Hematopoietic multipotent progenitor cell (in vitro differentiated cells): Measurements from ENCODE around the gene CAMSAP2. TPM values are rescaled to one million over a fixed set of nuclear protein-coding genes. Genes with fewer than 3 reads are reported as not detected.
"Not testable (repeated sequence)": the region's sequence is repeated elsewhere in the genome, so short reads cannot be mapped to it uniquely, and the experiment has no call there.

Source experiments
- DNase-seq, 3 donors: peaks; one replicate each; pipeline ENCODE4 v3.0.0-alpha.2; 2011 to 2015; ENCODE audit warnings: low read depth in 2 of 3, low spot score in 2 of 3
- total RNA-seq: library from RNA; depleted of rRNA; stranded (reverse); fragments of >200 nt; gene quantifications from one replicate; pipeline ENCODE4 v1.2.3, GENCODE V29; 2012

Gene CAMSAP2
- total RNA-seq, 1 donor: under 0.01 TPM

- DNase-seq: peak in 1 of 3 donors; percentile 6
These were observed 42.1 kb downstream of the CAMSAP2 start for GRCh38 chr1:200780545-200781369.

GRCh38 chr1:200783926-200784325 is 45.2 kb downstream of the CAMSAP2 start:
- DNase-seq: no peak

DNA sequence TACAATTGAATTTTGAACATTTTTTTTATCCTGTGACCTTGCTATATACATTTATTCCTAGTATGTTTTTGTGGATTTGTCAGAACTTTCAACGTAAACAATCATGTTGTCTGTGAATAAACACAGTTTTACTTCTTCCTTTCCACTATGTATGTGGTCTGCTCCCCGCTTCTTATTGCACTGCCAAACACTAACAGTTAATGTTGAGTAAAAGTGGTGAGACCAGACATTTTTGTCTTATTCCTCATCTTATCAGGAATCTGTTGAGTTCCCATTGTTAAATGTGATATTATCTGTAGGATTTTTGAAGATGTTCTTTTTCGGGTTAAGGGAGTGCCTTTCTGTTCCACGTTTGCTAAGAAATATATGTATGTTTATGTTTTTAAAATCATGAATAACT is 45.9 kb downstream of the CAMSAP2 start:
- no peak for DNase-seq

DNA sequence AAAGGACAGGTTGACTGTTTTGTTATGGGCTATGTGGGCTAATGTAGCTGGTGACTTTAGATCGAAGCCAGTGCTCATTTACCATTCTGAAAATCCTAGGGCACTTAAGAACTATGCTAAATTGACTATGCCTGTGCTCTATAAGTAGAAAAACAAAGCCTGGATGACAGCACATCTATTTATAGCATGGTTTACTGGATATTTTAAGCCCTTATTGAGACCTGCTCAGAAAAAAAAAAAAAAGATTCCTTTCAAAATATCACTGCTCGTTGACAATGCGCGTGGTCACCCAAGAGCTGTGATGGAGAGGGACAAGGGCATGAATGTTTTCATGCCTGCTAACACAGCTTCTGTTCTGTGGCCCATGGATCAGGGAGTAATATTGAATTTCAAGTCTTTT is 48.1 kb downstream of the CAMSAP2 start:
- no peak for DNase-seq

DNA sequence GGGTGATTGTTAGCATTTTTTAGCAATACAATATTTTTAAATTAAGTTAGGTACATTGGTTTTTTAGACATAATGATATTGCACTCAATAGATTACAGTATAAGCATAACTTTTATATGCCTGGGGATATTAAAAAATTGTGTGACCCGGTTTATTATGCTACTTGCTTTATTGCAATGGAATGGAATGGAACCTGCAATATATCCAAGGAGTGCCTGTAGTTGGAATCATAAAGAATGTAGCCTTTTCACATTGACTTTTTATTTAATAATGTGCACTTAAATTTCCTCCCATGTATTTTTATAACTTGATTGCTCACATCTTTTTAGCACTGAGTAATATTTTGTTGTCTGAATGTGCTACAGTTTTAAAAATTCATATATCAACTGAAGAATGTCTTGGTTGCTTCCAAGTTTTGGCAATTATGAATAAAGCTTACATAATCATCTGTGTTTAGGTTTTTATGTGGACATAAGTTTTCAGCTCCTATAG is 49.2 kb downstream of the CAMSAP2 start:
- DNase-seq: no peak

- DNase-seq: not testable (repeated sequence)
These were observed 52.3 kb downstream of the CAMSAP2 start for GRCh38 chr1:200791012-200791411.

DNA sequence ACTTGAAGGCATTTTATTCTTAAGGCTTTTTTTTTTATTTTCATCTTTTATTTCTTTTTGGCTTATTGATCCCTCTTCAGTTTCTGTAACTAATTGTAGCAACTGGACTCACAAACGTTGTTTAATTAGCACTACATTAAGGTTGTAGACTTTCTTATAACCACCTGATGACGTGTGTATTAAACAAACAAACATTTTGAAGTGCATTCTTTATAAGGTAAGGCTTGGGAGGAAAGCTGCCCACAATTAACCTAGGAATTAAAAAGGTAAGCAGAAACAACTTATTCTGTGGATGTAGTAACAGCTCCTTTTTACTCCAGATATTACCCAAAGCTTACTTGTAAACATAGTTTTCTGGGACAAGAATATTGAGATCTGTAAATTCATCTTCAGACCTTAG is 55.0 kb downstream of the CAMSAP2 start:
- no peak for DNase-seq

- no peak for DNase-seq
These were observed 55.9 kb downstream of the CAMSAP2 start for GRCh38 chr1:200794506-200795065.

DNA sequence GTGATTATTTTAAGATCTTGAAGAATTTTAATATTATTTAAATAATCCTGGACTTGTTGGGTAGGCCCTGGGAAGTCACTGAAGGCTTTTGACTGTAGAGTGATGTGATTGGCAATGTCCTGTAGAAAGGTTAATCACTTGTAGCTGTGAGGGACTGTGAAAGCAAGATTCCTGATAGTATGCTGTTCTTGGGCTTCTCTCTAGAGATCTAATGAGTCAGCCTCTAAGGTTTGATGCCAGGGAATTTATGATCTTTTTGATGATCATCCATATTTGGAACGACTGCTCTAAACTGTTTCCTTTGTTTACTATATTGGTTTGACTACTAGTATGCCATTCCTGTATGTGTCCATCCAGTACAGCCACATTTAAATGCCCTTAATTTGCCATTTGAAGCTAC is 56.5 kb downstream of the CAMSAP2 start:
- no peak for DNase-seq

GRCh38 chr1:200802042-200802441 is 63.3 kb downstream of the CAMSAP2 start:
- no peak for DNase-seq

- DNase-seq: peak; percentile 39 to 79 (median 67)
These were observed 64.3 kb downstream of the CAMSAP2 start for GRCh38 chr1:200802865-200803512.

GRCh38 chr1:200805719-200806118 is 67.0 kb downstream of the CAMSAP2 start:
- no peak for DNase-seq

DNA sequence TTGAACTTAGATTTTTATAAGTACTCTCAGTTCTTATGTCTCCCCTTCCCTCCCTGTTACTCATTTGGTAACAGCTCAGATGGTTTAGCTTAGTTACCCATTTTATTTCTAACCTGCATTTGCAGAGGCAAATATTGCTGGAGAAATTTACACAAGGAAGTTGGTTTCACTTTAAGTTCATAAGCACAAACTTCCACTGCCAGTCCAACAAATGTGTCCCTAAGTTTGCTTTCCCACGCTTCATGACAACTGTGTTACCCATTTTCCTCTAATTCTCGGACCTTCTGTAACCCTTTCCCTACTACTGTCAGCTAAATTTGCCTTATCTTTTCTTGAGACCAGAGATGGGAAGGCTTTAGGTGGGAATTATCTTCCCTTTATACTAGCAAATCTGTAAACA is 70.2 kb downstream of the CAMSAP2 start:
- no peak for DNase-seq

DNA sequence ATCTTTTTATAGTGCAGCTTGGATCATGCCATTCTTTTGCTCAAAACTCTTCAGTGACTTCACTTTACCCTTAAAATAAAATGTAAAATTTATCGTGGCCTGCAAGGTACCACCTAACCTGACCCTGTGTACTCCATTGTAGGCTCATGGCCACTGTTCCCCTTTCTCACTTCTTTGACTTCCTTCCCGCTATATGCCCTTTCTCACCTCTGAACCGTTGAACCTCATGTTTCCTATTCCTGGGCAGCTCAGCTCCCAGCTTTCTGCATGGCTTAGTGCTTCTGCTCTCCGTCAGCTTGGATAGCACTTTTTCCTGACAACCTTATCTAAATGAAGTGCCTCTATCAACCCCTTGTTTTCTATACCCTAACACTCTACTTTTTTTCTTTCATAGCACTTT is 73.0 kb downstream of the CAMSAP2 start:
- DNase-seq: no peak

- DNase-seq: not testable (repeated sequence)
These were observed 78.0 kb downstream of the CAMSAP2 start for GRCh38 chr1:200816624-200817224.

GRCh38 chr1:200818248-200818647 is 79.6 kb downstream of the CAMSAP2 start:
- DNase-seq: no peak

DNA sequence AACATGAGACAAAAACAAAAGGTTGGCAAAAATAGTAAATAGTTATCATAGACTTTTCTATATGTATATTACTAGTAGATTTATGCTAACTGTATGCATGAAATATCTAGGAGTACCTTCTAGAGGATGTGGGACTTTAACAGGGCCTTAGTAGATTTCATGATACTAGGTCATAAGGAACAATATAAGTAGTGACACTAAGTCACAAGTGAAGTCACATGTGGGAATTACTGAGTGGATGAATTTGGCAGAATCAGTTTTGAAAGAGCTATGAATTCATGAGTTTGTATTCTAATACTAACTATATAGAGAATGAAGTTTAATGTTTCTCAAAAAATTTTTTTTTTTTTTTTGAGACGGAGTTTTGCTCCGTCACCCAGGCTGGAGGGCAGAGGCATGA is 81.0 kb downstream of the CAMSAP2 start:
- no peak for DNase-seq

GRCh38 chr1:200831091-200831490 is 92.4 kb downstream of the CAMSAP2 start:
- DNase-seq: no peak

- no peak for DNase-seq
These were observed 95.7 kb downstream of the CAMSAP2 start for GRCh38 chr1:200834383-200834782.

DNA sequence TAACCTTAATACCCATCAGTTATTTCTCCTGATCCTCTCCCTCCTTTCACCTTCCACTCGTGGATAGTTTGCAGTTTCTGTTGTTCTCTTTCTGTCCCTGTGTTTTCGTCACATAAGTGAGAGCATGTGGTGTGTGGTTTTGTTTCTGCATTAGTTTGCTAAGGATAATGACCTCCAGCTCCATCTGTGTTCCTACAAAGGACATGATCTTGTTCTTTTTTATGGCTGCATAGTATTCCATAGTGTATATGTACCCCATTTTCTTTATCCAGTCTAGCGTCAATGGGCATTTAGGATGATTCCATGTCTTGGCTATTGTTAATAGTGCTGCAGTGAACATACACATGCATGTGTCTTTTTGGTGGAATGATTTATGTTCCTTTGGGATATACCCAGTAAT is 97.5 kb downstream of the CAMSAP2 start:
- DNase-seq: no peak

GRCh38 chr1:200837931-200838571 is 99.4 kb downstream of the CAMSAP2 start:
- DNase-seq: peak in 1 of 3 donors; percentile 22
